Psoas muscle (tissue), 8 donors: ENCODE data around the gene EMILIN2. TPM values are rescaled to one million over a fixed set of nuclear protein-coding genes. Genes with fewer than 3 reads are reported as not detected.

Experiments
- ATAC-seq, 4 donors: fragments of 200-7000 bp; cut with Tn5 transposase; one replicate each; pipeline ENCODE4 v1.9.1; 2020; ENCODE audit warnings: moderate library complexity in 3 of 4, mild to moderate bottlenecking in 2 of 4
- DNase-seq, 2 donors: peaks; one replicate each; pipeline ENCODE4 v3.0.0-alpha.2; 2020
- H3K27ac ChIP-seq: fragments of 200-600 bp; one replicate; pipeline ENCODE4 v1.8.0; 2022
- H3K27me3 ChIP-seq, 3 donors: fragments of 200-600 bp in 1 of 3; one replicate each; pipeline versions ENCODE4 v1.6.1 to v1.8.0; 2013 to 2022; ENCODE audit warnings: low read length in 2 of 3, mild to moderate bottlenecking in 2 of 3, moderate library complexity in 1 of 3; ENCODE audit not compliant: insufficient read depth in 3 of 3
- H3K36me3 ChIP-seq, 2 donors: fragments of 200-600 bp in 1 of 2; one replicate each; pipeline versions ENCODE4 v1.6.1 to v1.8.0; 2013 to 2022; ENCODE audit warnings: low read depth in 1 of 2, mild to moderate bottlenecking in 1 of 2, moderate library complexity in 1 of 2; ENCODE audit not compliant: insufficient read depth in 1 of 2
- H3K4me1 ChIP-seq: fragments of 200-600 bp; one replicate; pipeline ENCODE4 v1.8.0; 2022
- H3K4me3 ChIP-seq: fragments of 200-600 bp; one replicate; pipeline ENCODE4 v1.8.0; 2022; ENCODE audit warnings: mild to moderate bottlenecking
- H3K9me3 ChIP-seq: fragments of 200-600 bp; one replicate; pipeline ENCODE4 v1.8.0; 2022
- CTCF ChIP-seq: fragments of 200-600 bp; IDR thresholded peaks from one replicate; pipeline ENCODE4 v1.8.0; 2022; ENCODE audit warnings: antibody characterized with exemption
- WGBS, 3 donors: extraction: QIAGEN DNeasy Blood & Tissue Kit; methylation state at CpG; one replicate each; pipeline versions ENCODE4 v1.1.6 to v1.1.7; 2013; 5-methylcytosine and 5-hydroxymethylcytosine counted together
- intact Hi-C, 2 donors: fragments of 100-400 bp; cut with DNase I; formaldehyde crosslinking; loops; one replicate each; pipeline versions ENCODE4 v1.11.0 to v1.14.2; 2022
- polyA plus RNA-seq, 3 donors: library from polyadenylated mRNA; stranded (reverse); fragments of 200-250 nt; gene quantifications; one replicate each; pipeline ENCODE4 v1.2.3, GENCODE V29; 2013
- total RNA-seq, 4 donors: library from RNA; stranded (reverse); fragmentation: NEBNext Ultra II Directional in 2 of 4; extraction: Animal tissue kit (Norgen Biotek cat#: 25700) in 2 of 4; gene quantifications; one replicate each; pipeline versions ENCODE4 v1.2.1 to v1.2.4, GENCODE V29; 2021 to 2023
- donor health status: healthy with polysubstance abuse.
- donor health status: DM: no; HTN: no; CAD: no; lungs with moderate emphysema.
- donor health status: Bipolar disorder and iron deficiency.
- donor health status: healthy.
- donor health status: DM: yes; HTN: yes; CAD: no.
- donor health status: DM: no; HTN: no; CAD: no.
- donor health status: DM: no; HTN: no; CAD: no.
- donor health status: DM: yes; HTN: yes; CAD: no.

EMILIN2 gene
- total and polyA plus RNA-seq, 7 donors = 0.65 to 2.9 (median 2.2) TPM

DNA sequence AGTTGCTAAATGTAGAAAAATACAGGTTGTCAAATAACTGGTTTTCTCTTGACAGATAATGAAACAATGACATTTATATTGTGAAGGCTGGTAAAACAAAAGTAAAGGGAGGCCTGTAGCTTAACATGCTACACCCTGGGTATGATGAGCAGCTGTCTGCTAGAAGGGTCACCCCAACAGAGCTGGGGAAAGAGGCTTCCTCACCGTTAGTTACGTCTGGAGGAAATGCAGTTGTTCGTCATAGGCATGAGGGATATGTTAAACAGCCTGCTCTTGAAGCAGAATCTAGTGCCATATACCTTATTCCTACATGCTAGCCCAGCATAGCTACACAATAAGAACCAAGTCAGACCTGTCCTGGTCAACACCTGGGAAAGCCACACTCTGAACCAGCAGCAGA lies 116.2 kb downstream of the EMILIN2 start:
- WGBS, 3 donors = 86 to 92% (median 90%) methylated on average over 3 of the region's 3 CpGs
- DNase-seq (no peak), ATAC-seq (no peak)
- Histone ChIP-seq H3K27ac (no peak overlapping the region), H3K4me1 (peaks cover 26% of the 10 kb centered on the region), H3K36me3 (no peaks in the 10 kb centered on the region), H3K4me3 (no peak overlapping the region), H3K27me3 (no peaks in the 10 kb centered on the region), H3K9me3 (no peaks in the 10 kb centered on the region)
- TF ChIP-seq CTCF = no peak
- intact Hi-C loops = no loop called here

- TF ChIP-seq CTCF = no peak
- no peak overlapping the region for H3K4me3 ChIP-seq
- no peaks in the 10 kb centered on the region for H3K9me3 ChIP-seq
- H3K27me3 ChIP-seq = no peaks in the 10 kb centered on the region
- no peaks in the 10 kb centered on the region for H3K36me3 ChIP-seq
- intact Hi-C loops = no loop called here
- no peak for DNase-seq
- H3K27ac ChIP-seq = no peak overlapping the region
- WGBS, 3 donors = 87 to 95% (median 92%) methylated on average over 8 of the region's 8 CpGs
- H3K4me1 ChIP-seq = peaks cover 16% of the 10 kb centered on the region
- ATAC-seq = no peak
These were observed 117.7 kb downstream of the EMILIN2 start for GRCh38 chr18:2964361-2965010.

Other genes with a start within 250 kb of the EMILIN2 start
- 10 to 100 TPM; 20.3 to 23.0 (median 21.6) TPM for gene SMCHD1, start 191.3 kb upstream of the EMILIN2 start, total RNA-seq
- gene SMCHD1, start 191.3 kb upstream of the EMILIN2 start, polyA plus RNA-seq = 10 to 100 TPM in 1 of 3 donors, 1 to 10 TPM in 2; 6.2 to 11.6 (median 7.5) TPM
- 1 to 10 TPM; 4.4 to 5.2 (median 4.9) TPM for gene LPIN2, start 166.1 kb downstream of the EMILIN2 start, total RNA-seq
- gene LPIN2, start 166.1 kb downstream of the EMILIN2 start, polyA plus RNA-seq = 1 to 10 TPM; 1.5 to 3.9 (median 3.6) TPM